DOHH2 (cell line): ENCODE measurements around the gene KAT6B.

Experiments
- H3F3A ChIP-seq: fragments of 200-600 bp; sonication (generic), shearing (Covaris generic); 2 replicates; pipeline ENCODE4 v1.6.0; 2016; ENCODE audit warnings: antibody characterized with exemption, mild to moderate bottlenecking; ENCODE audit not compliant: control insufficient read depth, insufficient read depth
- H3K27ac ChIP-seq: fragments of 200-600 bp; sonication (generic); 2 replicates; pipeline ENCODE4 v1.5.1; 2014; ENCODE audit warnings: low read depth, mild to moderate bottlenecking, low read length, moderate library complexity
- H3K27me3 ChIP-seq: fragments of 200-600 bp; sonication (generic); 2 replicates; pipeline ENCODE4 v1.6.1; 2014; ENCODE audit warnings: mild to moderate bottlenecking, low read length, mixed read lengths; ENCODE audit not compliant: control insufficient read depth
- H3K36me3 ChIP-seq: fragments of 200-600 bp; sonication (generic); 2 replicates; pipeline ENCODE4 v1.6.1; 2014; ENCODE audit warnings: mild to moderate bottlenecking, low read length, moderate library complexity, mixed read lengths; ENCODE audit not compliant: control insufficient read depth
- H3K4me1 ChIP-seq: fragments of 200-600 bp; sonication (generic); 2 replicates; pipeline ENCODE4 v1.6.1; 2014; ENCODE audit warnings: mild to moderate bottlenecking, low read length, mixed read lengths; ENCODE audit not compliant: control insufficient read depth
- H3K4me2 ChIP-seq: fragments of 200-600 bp; sonication (generic); 2 replicates; pipeline ENCODE4 v1.6.0; 2014; ENCODE audit warnings: mild to moderate bottlenecking, low read length, moderate library complexity
- H3K4me3 ChIP-seq: fragments of 200-600 bp; sonication (generic); 2 replicates; pipeline ENCODE4 v1.5.1; 2014; ENCODE audit warnings: mild to moderate bottlenecking, low read length, mixed read lengths
- H3K79me2 ChIP-seq: fragments of 200-600 bp; sonication (generic); 2 replicates; pipeline ENCODE4 v1.6.1; 2014; ENCODE audit warnings: mild to moderate bottlenecking, low read length, mixed read lengths; ENCODE audit not compliant: control insufficient read depth
- H3K9me2 ChIP-seq: fragments of 200-600 bp; sonication (generic); replicated peaks from 2 replicates; pipeline ENCODE4 v1.6.1; 2014; ENCODE audit warnings: mild to moderate bottlenecking, low read length, mixed read lengths; ENCODE audit not compliant: control insufficient read depth
- H3K9me3 ChIP-seq: fragments of 200-600 bp; sonication (generic); 2 replicates; pipeline ENCODE4 v1.6.1; 2014; ENCODE audit warnings: antibody characterized with exemption, low read length, mixed read lengths; ENCODE audit not compliant: control insufficient read depth, insufficient read depth
- H4K20me1 ChIP-seq: fragments of 200-600 bp; sonication (generic); 2 replicates; pipeline ENCODE4 v1.6.0; 2014; ENCODE audit warnings: low read depth, mild to moderate bottlenecking, antibody characterized with exemption, low read length, moderate library complexity; ENCODE audit not compliant: control insufficient read depth, insufficient read depth
- EZH2phosphoT487 ChIP-seq: fragments of 200-600 bp; sonication (generic); IDR thresholded peaks from 2 replicates; pipeline ENCODE4 v1.6.1; 2017; ENCODE audit warnings: borderline replicate concordance, mild to moderate bottlenecking, antibody characterized with exemption, low read length, moderate library complexity, mixed read lengths
- TF ChIP-seq, protein P1 (sequence below): fragments of 200-600 bp; sonication (generic); IDR thresholded peaks from one replicate; pipeline ENCODE4 v1.5.1; 2014; ENCODE audit warnings: antibody characterized with exemption, mild to moderate bottlenecking, low read depth, low read length; ENCODE audit not compliant: poor library complexity, severe bottlenecking

KAT6B gene

DNA sequence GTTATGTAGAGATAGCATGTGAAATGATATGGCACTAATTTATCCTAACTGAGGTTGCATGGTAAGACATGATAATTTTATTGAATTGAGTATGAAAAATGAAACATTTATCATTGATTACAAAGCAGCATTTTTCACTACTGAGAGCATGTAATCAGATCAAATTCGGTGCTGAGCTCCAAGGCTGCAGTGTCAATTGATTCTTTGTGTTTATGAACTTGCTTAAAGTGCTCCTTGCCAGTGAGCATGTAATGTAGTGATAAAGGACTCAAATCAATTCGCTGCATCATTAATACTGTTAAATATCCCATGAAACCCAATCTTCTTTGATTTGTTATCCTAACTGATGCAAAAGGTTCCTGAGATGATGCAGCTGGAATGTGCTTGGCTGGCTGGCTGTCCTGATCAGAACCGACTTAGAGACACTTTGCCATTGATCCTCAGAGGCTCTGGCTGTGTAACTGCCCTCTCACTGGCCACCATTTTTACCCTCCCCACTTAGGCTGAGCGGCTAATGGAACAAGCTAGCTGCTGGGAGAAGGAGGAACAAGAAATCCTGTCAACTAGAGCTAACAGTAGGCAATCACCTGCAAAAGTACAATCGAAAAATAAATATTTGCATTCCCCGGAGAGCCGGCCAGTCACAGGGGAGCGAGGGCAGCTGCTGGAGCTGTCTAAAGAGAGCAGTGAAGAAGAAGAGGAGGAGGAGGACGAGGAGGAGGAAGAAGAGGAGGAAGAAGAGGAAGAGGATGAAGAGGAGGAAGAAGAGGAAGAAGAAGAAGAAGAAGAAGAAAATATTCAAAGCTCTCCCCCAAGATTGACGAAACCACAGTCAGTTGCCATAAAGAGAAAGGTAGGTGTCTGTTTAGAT, 195.2 kb downstream of the KAT6B start:
- no peak overlapping the region for H3K27ac ChIP-seq

GRCh38 chr10:75023074-75023473, 196.7 kb downstream of the KAT6B start:
- H3F3A ChIP-seq, result no peaks in the 10 kb centered on the region
- H4K20me1 ChIP-seq, result no peaks in the 10 kb centered on the region
- H3K27me3 ChIP-seq, result no peaks in the 10 kb centered on the region
- TF ChIP-seq, protein P1, sequence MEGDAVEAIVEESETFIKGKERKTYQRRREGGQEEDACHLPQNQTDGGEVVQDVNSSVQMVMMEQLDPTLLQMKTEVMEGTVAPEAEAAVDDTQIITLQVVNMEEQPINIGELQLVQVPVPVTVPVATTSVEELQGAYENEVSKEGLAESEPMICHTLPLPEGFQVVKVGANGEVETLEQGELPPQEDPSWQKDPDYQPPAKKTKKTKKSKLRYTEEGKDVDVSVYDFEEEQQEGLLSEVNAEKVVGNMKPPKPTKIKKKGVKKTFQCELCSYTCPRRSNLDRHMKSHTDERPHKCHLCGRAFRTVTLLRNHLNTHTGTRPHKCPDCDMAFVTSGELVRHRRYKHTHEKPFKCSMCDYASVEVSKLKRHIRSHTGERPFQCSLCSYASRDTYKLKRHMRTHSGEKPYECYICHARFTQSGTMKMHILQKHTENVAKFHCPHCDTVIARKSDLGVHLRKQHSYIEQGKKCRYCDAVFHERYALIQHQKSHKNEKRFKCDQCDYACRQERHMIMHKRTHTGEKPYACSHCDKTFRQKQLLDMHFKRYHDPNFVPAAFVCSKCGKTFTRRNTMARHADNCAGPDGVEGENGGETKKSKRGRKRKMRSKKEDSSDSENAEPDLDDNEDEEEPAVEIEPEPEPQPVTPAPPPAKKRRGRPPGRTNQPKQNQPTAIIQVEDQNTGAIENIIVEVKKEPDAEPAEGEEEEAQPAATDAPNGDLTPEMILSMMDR, result no peak
- no peak for TF ChIP-seq EZH2phosphoT487
- no peaks in the 10 kb centered on the region for H3K9me2 ChIP-seq
- no peaks in the 10 kb centered on the region for H3K79me2 ChIP-seq
- H3K27ac ChIP-seq, result no peak overlapping the region
- H3K4me3 ChIP-seq, result no peak overlapping the region
- peaks cover 35% of the 10 kb centered on the region for H3K36me3 ChIP-seq
- no peaks in the 10 kb centered on the region for H3K9me3 ChIP-seq
- peaks cover 10% of the 10 kb centered on the region for H3K4me1 ChIP-seq
- no peak overlapping the region for H3K4me2 ChIP-seq

More for the DNA sequence above, 195.2 kb downstream of the KAT6B start:
- TF ChIP-seq EZH2phosphoT487, result no peak
- TF ChIP-seq, protein P1, result no peak
- Histone ChIP-seq H4K20me1 (no peaks in the 10 kb centered on the region), H3K36me3 (peaks cover 35% of the 10 kb centered on the region), H3K4me2 (peak overlapping the region; percentile 25), H3K79me2 (no peaks in the 10 kb centered on the region), H3F3A (no peaks in the 10 kb centered on the region), H3K4me3 (no peak overlapping the region), H3K27me3 (no peaks in the 10 kb centered on the region), H3K9me2 (no peaks in the 10 kb centered on the region), H3K9me3 (no peaks in the 10 kb centered on the region), H3K4me1 (peaks cover 10% of the 10 kb centered on the region)

GRCh38 chr10:75024971-75025523, 198.6 kb downstream of the KAT6B start:
- Histone ChIP-seq H3K4me2 (no peak overlapping the region), H3K9me2 (no peaks in the 10 kb centered on the region), H3K27me3 (no peaks in the 10 kb centered on the region), H3K36me3 (peaks cover 40% of the 10 kb centered on the region), H3F3A (no peaks in the 10 kb centered on the region), H3K4me1 (peaks cover 15% of the 10 kb centered on the region), H3K4me3 (no peak overlapping the region), H3K79me2 (no peaks in the 10 kb centered on the region), H4K20me1 (no peaks in the 10 kb centered on the region), H3K9me3 (no peaks in the 10 kb centered on the region), H3K27ac (no peak overlapping the region)
- TF ChIP-seq EZH2phosphoT487, result no peak
- TF ChIP-seq, protein P1, result no peak
